K562 (cell line): ENCODE measurements around the gene ASB2. TPM values are rescaled to one million over a fixed set of nuclear protein-coding genes. Genes with fewer than 3 reads are reported as not detected.

Source experiments
- ATAC-seq: fragments of 200-7000 bp; cut with Tn5 transposase; 3 replicates; pipeline ENCODE4 v1.9.1; 2020; ENCODE audit warnings: moderate library complexity
- BruUV-seq: library from RNA; stranded (reverse); fragments of 400-500 nt; replicated peaks from 2 replicates; lab custom pipeline; 2021; lab: Mats Ljungman, UMichigan
- CTCF ChIA-PET: fragments of 300-600 bp; formaldehyde crosslinking; extraction: SDS; loops from one replicate; lab custom pipeline; 2021; ENCODE audit warnings: low intra/inter-chr PET ratio; lab: Yijun Ruan, JAX
- POLR2A ChIA-PET: fragments of 300-600, 350-650 bp; sonication (Branson Sonifier 250); formaldehyde crosslinking; extraction: SDS; loops from one replicate; lab custom pipeline; 2021; ENCODE audit warnings: antibody characterized with exemption, inconsistent platforms; lab: Yijun Ruan, JAX
- DNase-seq, 4 experiments: peaks; one replicate each; pipeline versions ENCODE4 v3.0.0 to v3.0.0-alpha.2; 2011 to 2018; ENCODE audit warnings: low spot score in 3 of 4, mixed read lengths in 3 of 4; ENCODE audit errors: extremely low read depth in 1 of 4
- FAIRE-seq: peaks from 2 replicates; lab custom pipeline; 2011; peaks lifted over from hg19 to GRCh38; lab: Jason Lieb, UNC
- H2AFZ ChIP-seq: 2 replicates; pipeline ENCODE4 v1.6.0; 2011; ENCODE audit warnings: low read depth, low read length, control low read depth, inconsistent platforms
- H3K27ac ChIP-seq: fragments of 200-600 bp; 3 replicates; pipeline ENCODE4 v1.8.0; 2011; ENCODE audit warnings: low read depth, mild to moderate bottlenecking, control low read depth, inconsistent platforms, low read length, moderate library complexity, mixed read lengths; ENCODE audit errors: extremely low read depth
- H3K27me3 ChIP-seq, 2 experiments: fragments of 300-600 bp in 1 of 2; 2 replicates in 1 of 2; 3 replicates in 1 of 2; pipeline versions ENCODE4 v1.6.0 to v1.8.0; 2011; ENCODE audit warnings: inconsistent platforms in 2 of 2, low read length in 2 of 2, mild to moderate bottlenecking in 1 of 2, mixed read lengths in 1 of 2, moderate library complexity in 1 of 2; ENCODE audit not compliant: control insufficient read depth in 2 of 2, insufficient read depth in 2 of 2
- H3K36me3 ChIP-seq: fragments of 300-600 bp; 3 replicates; pipeline ENCODE4 v1.8.0; 2011; ENCODE audit warnings: mild to moderate bottlenecking, low read length, inconsistent platforms; ENCODE audit not compliant: control insufficient read depth, insufficient read depth
- H3K4me1 ChIP-seq, 2 experiments: fragments of 200-600 bp in 1 of 2; replicated peaks in 1 of 2; 2 replicates in 1 of 2; 3 replicates in 1 of 2; pipeline versions ENCODE4 v1.5.1 to v1.8.0; 2011; ENCODE audit warnings: inconsistent platforms in 2 of 2, low read length in 2 of 2, mild to moderate bottlenecking in 1 of 2, mixed read lengths in 1 of 2, moderate library complexity in 1 of 2; ENCODE audit not compliant: control insufficient read depth in 2 of 2, insufficient read depth in 2 of 2
- H3K4me2 ChIP-seq: 2 replicates; pipeline ENCODE4 v1.6.1; 2011; ENCODE audit warnings: low read length, control low read depth, inconsistent platforms, mixed read lengths; ENCODE audit not compliant: insufficient read depth
- H3K4me3 ChIP-seq: fragments of 200-600 bp; sonication (generic), shearing (Covaris generic); 2 replicates; pipeline ENCODE4 v1.5.1; 2016; ENCODE audit warnings: control low read depth, inconsistent platforms
- H3K79me2 ChIP-seq: fragments of 200-600 bp; 3 replicates; pipeline ENCODE4 v1.8.0; 2011; ENCODE audit warnings: low read length, inconsistent platforms; ENCODE audit not compliant: control insufficient read depth, insufficient read depth
- H3K9ac ChIP-seq, 2 experiments: 2 replicates each; pipeline versions ENCODE4 v1.6.0 to v1.6.1; 2011; ENCODE audit warnings: low read depth in 2 of 2, low read length in 2 of 2, control low read depth in 1 of 2, inconsistent platforms in 1 of 2, mild to moderate bottlenecking in 1 of 2, mixed read lengths in 1 of 2; ENCODE audit not compliant: insufficient read depth in 1 of 2
- H3K9me1 ChIP-seq: one replicate; pipeline ENCODE4 v1.6.0; 2011; ENCODE audit warnings: inconsistent platforms, mild to moderate bottlenecking, low read length, moderate library complexity; ENCODE audit not compliant: control insufficient read depth, insufficient read depth
- H3K9me3 ChIP-seq: replicated peaks from 2 replicates; pipeline ENCODE4 v1.5.1; 2011; ENCODE audit warnings: low read depth, low read length, inconsistent platforms; ENCODE audit not compliant: control insufficient read depth, insufficient read depth
- H4K20me1 ChIP-seq: replicated peaks from 2 replicates; pipeline ENCODE4 v1.6.1; 2011; ENCODE audit warnings: low read length, inconsistent platforms, mixed read lengths; ENCODE audit not compliant: control insufficient read depth, insufficient read depth
- ATF3 ChIP-seq, 2 experiments: fragments of 450-650 bp in 1 of 2; sonication (generic) in 1 of 2; formaldehyde crosslinking in 1 of 2; IDR thresholded peaks in 1 of 2; conservative IDR thresholded peaks in 1 of 2; 2 replicates each; pipeline versions ENCODE4 v1.6.1 to v1.8.1; 2016 to 2023; ENCODE audit warnings: mild to moderate bottlenecking in 2 of 2, moderate library complexity in 2 of 2, inconsistent platforms in 1 of 2, missing genetic modification reagents in 1 of 2
- IRF9 ChIP-seq: fragments of 450-650 bp; IDR thresholded peaks from 2 replicates; pipeline ENCODE4 v1.6.1; 2016; ENCODE audit warnings: missing biosample characterization, missing genetic modification characterization
- TFAM ChIP-seq: fragments of 250-450 bp; sonication (Bioruptor Pico); conservative IDR thresholded peaks from 2 replicates; pipeline ENCODE4 v1.5.0; 2021; ENCODE audit warnings: mild to moderate bottlenecking, moderate library complexity
- ZFP36 ChIP-seq: fragments of 150-350 bp; IDR thresholded peaks from 2 replicates; pipeline ENCODE4 v1.6.1; 2018; ENCODE audit warnings: low read length, low read depth; ENCODE audit not compliant: partially characterized antibody
- WGBS: fragments of 100-300 bp; shearing (Covaris generic); methylation state at CpG from one replicate; pipeline ENCODE4 v1.1.6; 2016; ENCODE audit warnings: low coverage, mixed read lengths; ENCODE audit not compliant: insufficient coverage; ENCODE audit errors: missing lambda C conversion rate; 5-methylcytosine and 5-hydroxymethylcytosine counted together
- in situ Hi-C: fragments of 300-500 bp; cut with MboI; formaldehyde crosslinking; loops from 4 replicates; pipeline ENCODE4 v1.15.0; 2018; ENCODE audit warnings: inconsistent platforms, mixed read lengths
- intact Hi-C: fragments of 100-400 bp; cut with micrococcal nuclease; formaldehyde crosslinking; loops from 2 replicates; pipeline ENCODE4 v1.14.2; 2022
- polyA plus RNA-seq, 8 experiments: library from polyadenylated mRNA; depleted of rRNA in 4 of 8; stranded (reverse) in 5 of 8; unstranded in 3 of 8; fragments of >200 nt; fragmentation: Nextera tagmentation in 2 of 8; fragmentation: Illumina TruSeq in 1 of 8; extraction: Ambion mirVana in 2 of 8; extraction: Trizol in 1 of 8; gene quantifications; 2 replicates each; pipeline versions ENCODE4 v1.2.1 to v1.2.3, GENCODE V29; 2011 to 2014; ENCODE audit warnings: inconsistent platforms in 1 of 8, missing spikeins in 1 of 8
- total RNA-seq, 7 experiments: library from RNA; depleted of rRNA in 6 of 7; stranded (reverse); fragments of >200 nt in 6 of 7; fragmentation: Illumina TruSeq in 2 of 7; extraction: Trizol in 2 of 7; gene quantifications; 2 replicates each; pipeline versions ENCODE4 v1.2.1 to v1.2.3, GENCODE V29; 2011 to 2021; ENCODE audit warnings: low replicate concordance in 1 of 7

The ASB2 gene
- total and polyA plus RNA-seq, 9 of the 15 experiments (the other 6 are each of a cell fraction or from before 2014, with no cell fraction given), result not detected

- Histone ChIP-seq H3K27ac (no peak overlapping the region), H3K4me2 (no peak overlapping the region), H3K27me3 (peaks cover 4 to 51% of the 10 kb centered on the region in 2 experiments; a peak in 3 of 5 replicates), H3K9ac (no peak overlapping the region), H3K36me3 (no peaks in the 10 kb centered on the region), H3K4me1 (peaks cover 0 to 4% of the 10 kb centered on the region in 2 experiments; a peak in 1 of 5 replicates), H3K4me3 (no peak overlapping the region), H3K9me1 (no peaks in the 10 kb centered on the region), H3K79me2 (no peaks in the 10 kb centered on the region), H2AFZ (no peak overlapping the region), H3K9me3 (no peaks in the 10 kb centered on the region), H4K20me1 (peaks cover 3% of the 10 kb centered on the region; the same call in 1 of the 2 replicates)
- no peak for ATAC-seq
- no TSS peak for BruUV-seq
- WGBS, result 0% methylated on average over 6 of the region's 6 CpGs
- no peak for TF ChIP-seq TFAM (CRISPR knock-in tag)
- TF ChIP-seq ATF3 (IDR thresholded peaks at IDR 0.05), result no peak
- TF ChIP-seq ATF3 (CRISPR knock-in tag; conservative IDR thresholded peaks at IDR 0.05), result no peak
- TF ChIP-seq IRF9, result no peak
- TF ChIP-seq ZFP36, result peak; percentile 3
- no peak for FAIRE-seq
- intact Hi-C loops (no loop called here), in situ Hi-C loops (no loop called here)
- no peak for DNase-seq
- ChIA-PET CTCF (no interaction called here), POLR2A (interaction anchor here (0.9 kb wide), 1 partner anchor 11 kb away, joined by 3 read pairs; no protein-coding TSS in a partner anchor)
Observed at GRCh38 chr14:93946104-93946503, 30.3 kb downstream of the ASB2 start.
